KMS-11 (cell line): ENCODE data around the gene FBXW7.

Experiments
- H2AFZ ChIP-seq: fragments of 200-600 bp; sonication (generic); 2 replicates; pipeline ENCODE4 v1.6.1; 2016; ENCODE audit warnings: antibody characterized with exemption, mixed run types, low read depth
- H3K27ac ChIP-seq: fragments of 200-600 bp; sonication (generic); 2 replicates; pipeline ENCODE4 v1.6.1; 2016; ENCODE audit warnings: mild to moderate bottlenecking, mixed run types
- H3K27me3 ChIP-seq: fragments of 200-600 bp; sonication (generic); 2 replicates; pipeline ENCODE4 v1.6.1; 2017; ENCODE audit warnings: mild to moderate bottlenecking, low read depth, mixed run types, moderate library complexity; ENCODE audit not compliant: insufficient read depth
- H3K36me3 ChIP-seq: fragments of 200-600 bp; sonication (generic); 2 replicates; pipeline ENCODE4 v1.6.1; 2017; ENCODE audit warnings: mild to moderate bottlenecking, mixed run types; ENCODE audit not compliant: insufficient read depth
- H3K4me1 ChIP-seq: fragments of 200-600 bp; sonication (generic); 2 replicates; pipeline ENCODE4 v1.6.1; 2016; ENCODE audit warnings: mild to moderate bottlenecking, low read depth, mixed run types; ENCODE audit not compliant: poor library complexity, severe bottlenecking
- H3K4me2 ChIP-seq: fragments of 200-600 bp; sonication (generic); 2 replicates; pipeline ENCODE4 v1.7.0; 2016; ENCODE audit warnings: mild to moderate bottlenecking, mixed run types
- H3K4me3 ChIP-seq: fragments of 200-600 bp; sonication (generic); IDR thresholded peaks from 2 replicates; pipeline ENCODE4 v1.6.1; 2017; ENCODE audit warnings: low read depth, low read length, mixed read lengths; ENCODE audit not compliant: insufficient read depth
- H3K79me2 ChIP-seq: fragments of 200-600 bp; sonication (generic); 2 replicates; pipeline ENCODE4 v1.6.1; 2016; ENCODE audit warnings: low read depth, mixed run types; ENCODE audit not compliant: insufficient read depth
- H3K9ac ChIP-seq: fragments of 200-600 bp; sonication (generic); 2 replicates; pipeline ENCODE4 v1.6.1; 2016; ENCODE audit warnings: mild to moderate bottlenecking, mixed run types
- H4K20me1 ChIP-seq: fragments of 200-600 bp; sonication (generic); 2 replicates; pipeline ENCODE4 v1.6.1; 2016; ENCODE audit warnings: mild to moderate bottlenecking, mixed run types; ENCODE audit not compliant: insufficient read depth
- CTCF ChIP-seq: fragments of 200-600 bp; sonication (generic); conservative IDR thresholded peaks from 2 replicates; pipeline ENCODE4 v1.6.1; 2017; ENCODE audit warnings: low read depth, mild to moderate bottlenecking, antibody characterized with exemption, low read length, moderate library complexity, mixed read lengths

FBXW7 gene

GRCh38 chr4:152421576-152421975 is 114.3 kb downstream of the FBXW7 start:
- H2AFZ ChIP-seq: no peak overlapping the region

GRCh38 chr4:152419809-152420208 is 116.1 kb downstream of the FBXW7 start:
- H3K79me2 ChIP-seq: no peaks in the 10 kb centered on the region
- no peak overlapping the region for H3K27ac ChIP-seq
- no peak for TF ChIP-seq CTCF
- H3K9ac ChIP-seq: no peak overlapping the region
- H4K20me1 ChIP-seq: no peaks in the 10 kb centered on the region; the same call in 1 of the 2 replicates
- H3K4me1 ChIP-seq: no peaks in the 10 kb centered on the region
- H3K4me2 ChIP-seq: no peak overlapping the region
- H3K36me3 ChIP-seq: no peaks in the 10 kb centered on the region
- no peak overlapping the region for H3K4me3 ChIP-seq
- H3K27me3 ChIP-seq: no peaks in the 10 kb centered on the region
- H2AFZ ChIP-seq: no peak overlapping the region

More at GRCh38 chr4:152421576-152421975, 114.3 kb downstream of the FBXW7 start:
- Histone ChIP-seq H3K27me3 (no peaks in the 10 kb centered on the region), H3K4me3 (no peak overlapping the region), H3K4me1 (no peaks in the 10 kb centered on the region), H3K4me2 (no peak overlapping the region), H3K9ac (no peak overlapping the region), H3K36me3 (no peaks in the 10 kb centered on the region), H4K20me1 (no peaks in the 10 kb centered on the region; the same call in 1 of the 2 replicates), H3K79me2 (no peaks in the 10 kb centered on the region), H3K27ac (no peak overlapping the region)
- TF ChIP-seq CTCF: no peak

- Histone ChIP-seq H3K79me2 (peaks cover 6% of the 10 kb centered on the region; the same call in 1 of the 2 replicates), H4K20me1 (no peaks in the 10 kb centered on the region; the same call in 1 of the 2 replicates), H2AFZ (no peak overlapping the region), H3K9ac (no peak overlapping the region), H3K4me3 (no peak overlapping the region), H3K4me2 (no peak overlapping the region), H3K27ac (no peak overlapping the region), H3K4me1 (no peaks in the 10 kb centered on the region), H3K27me3 (no peaks in the 10 kb centered on the region), H3K36me3 (no peaks in the 10 kb centered on the region)
- TF ChIP-seq CTCF: no peak
Measured at GRCh38 chr4:152417673-152418072, 118.2 kb downstream of the FBXW7 start.

GRCh38 chr4:152415980-152416379 is 119.9 kb downstream of the FBXW7 start:
- Histone ChIP-seq H4K20me1 (no peaks in the 10 kb centered on the region; the same call in 1 of the 2 replicates), H3K4me3 (no peak overlapping the region), H3K4me2 (no peak overlapping the region), H3K36me3 (no peaks in the 10 kb centered on the region), H2AFZ (no peak overlapping the region), H3K4me1 (no peaks in the 10 kb centered on the region), H3K27me3 (no peaks in the 10 kb centered on the region), H3K9ac (no peak overlapping the region), H3K27ac (no peak overlapping the region), H3K79me2 (peaks cover 8% of the 10 kb centered on the region; the same call in 1 of the 2 replicates)
- TF ChIP-seq CTCF: no peak
